ENCODE measurements around the gene ADGRL3.

Gene ADGRL3

GRCh38 chr4:61553557-61554125, 353.5 kb downstream of the ADGRL3 start:
- TF ChIP-seq CTCF (IDR thresholded peaks at IDR 0.05; ENCODE audit: extremely low read depth, insufficient read depth, missing control alignments) = no peak

GRCh38 chr4:61555789-61556188, 355.7 kb downstream of the ADGRL3 start:
- in situ Hi-C loops (cut with MboI; ENCODE audit: low pct_unique_long_range_greater_than_20kb, low sequenced_read_pairs, unreplicated experiment) = no loop called here
- no peak for DNase-seq (ENCODE audit: low spot score)
- TF ChIP-seq CTCF (IDR thresholded peaks at IDR 0.05; ENCODE audit: extremely low read depth, insufficient read depth, missing control alignments) = no peak

More at GRCh38 chr4:61553557-61554125, 353.5 kb downstream of the ADGRL3 start:
- DNase-seq (ENCODE audit: low spot score) = no peak
- in situ Hi-C loops (cut with MboI; ENCODE audit: low pct_unique_long_range_greater_than_20kb, low sequenced_read_pairs, unreplicated experiment) = no loop called here

GRCh38 chr4:61556277-61556676, 356.2 kb downstream of the ADGRL3 start:
- no peak for TF ChIP-seq CTCF (IDR thresholded peaks at IDR 0.05; ENCODE audit: extremely low read depth, insufficient read depth, missing control alignments)
- no peak for DNase-seq (ENCODE audit: low spot score)
- in situ Hi-C loops (cut with MboI; ENCODE audit: low pct_unique_long_range_greater_than_20kb, low sequenced_read_pairs, unreplicated experiment) = no loop called here

- no peak for TF ChIP-seq CTCF (IDR thresholded peaks at IDR 0.05; ENCODE audit: extremely low read depth, insufficient read depth, missing control alignments)
- in situ Hi-C loops (cut with MboI; ENCODE audit: low pct_unique_long_range_greater_than_20kb, low sequenced_read_pairs, unreplicated experiment) = no loop called here
- DNase-seq (ENCODE audit: low spot score) = no peak
Observed at GRCh38 chr4:61559396-61559795, 359.3 kb downstream of the ADGRL3 start.

GRCh38 chr4:61561028-61561427, 360.9 kb downstream of the ADGRL3 start:
- no peak for TF ChIP-seq CTCF (IDR thresholded peaks at IDR 0.05; ENCODE audit: extremely low read depth, insufficient read depth, missing control alignments)
- in situ Hi-C loops (cut with MboI; ENCODE audit: low pct_unique_long_range_greater_than_20kb, low sequenced_read_pairs, unreplicated experiment) = no loop called here
- no peak for DNase-seq (ENCODE audit: low spot score)

- in situ Hi-C loops (cut with MboI; ENCODE audit: low pct_unique_long_range_greater_than_20kb, low sequenced_read_pairs, unreplicated experiment) = no loop called here
- DNase-seq (ENCODE audit: low spot score) = no peak
- no peak for TF ChIP-seq CTCF (IDR thresholded peaks at IDR 0.05; ENCODE audit: extremely low read depth, insufficient read depth, missing control alignments)
Observed at GRCh38 chr4:61571761-61572559, 371.8 kb downstream of the ADGRL3 start.
